Chondrocyte (in vitro differentiated cells): ENCODE data around the gene HDAC4. TPM values are rescaled to one million over a fixed set of nuclear protein-coding genes. Genes with fewer than 3 reads are reported as not detected.
A peak's percentile ranks its signal among the peaks of the same experiment; 100 is the strongest.

Experiments used
- DNase-seq: peaks from one replicate; pipeline ENCODE4 v3.0.0; 2021; ENCODE audit warnings: mixed read lengths, low spot score
- H3K27ac Mint-ChIP-seq: one replicate; pipeline ENCODE4 v1.8.0; 2021; ENCODE audit warnings: mild to moderate bottlenecking, moderate library complexity, mixed read lengths; ENCODE audit not compliant: unreplicated experiment
- H3K27me3 Mint-ChIP-seq: 2 replicates; pipeline ENCODE4 v1.8.0; 2021; ENCODE audit warnings: low read depth, mixed read lengths
- H3K36me3 Mint-ChIP-seq: 2 replicates; pipeline ENCODE4 v1.8.0; 2021; ENCODE audit warnings: low read depth, mixed read lengths
- H3K4me1 Mint-ChIP-seq: 2 replicates; pipeline ENCODE4 v1.8.0; 2021; ENCODE audit warnings: low read depth, mild to moderate bottlenecking, mixed read lengths
- H3K4me3 Mint-ChIP-seq: one replicate; pipeline ENCODE4 v1.8.0; 2021; ENCODE audit warnings: mild to moderate bottlenecking, moderate library complexity, mixed read lengths; ENCODE audit not compliant: unreplicated experiment
- H3K9me3 Mint-ChIP-seq: 2 replicates; pipeline ENCODE4 v1.8.0; 2021; ENCODE audit warnings: low read depth, mixed read lengths
- total RNA-seq: library from RNA; stranded (reverse); gene quantifications from 3 replicates; pipeline ENCODE4 v1.2.1, GENCODE V29; 2021
- TF ChIP-seq, protein P1 (sequence below): fragments of 200-600 bp; sonication (generic); IDR thresholded peaks from 2 replicates; pipeline ENCODE4 v1.5.0; 2021; ENCODE audit warnings: antibody characterized with exemption, mild to moderate bottlenecking, moderate library complexity

HDAC4 gene
- total RNA-seq, 1 donor from 2014 or later = 22.3 TPM

DNA sequence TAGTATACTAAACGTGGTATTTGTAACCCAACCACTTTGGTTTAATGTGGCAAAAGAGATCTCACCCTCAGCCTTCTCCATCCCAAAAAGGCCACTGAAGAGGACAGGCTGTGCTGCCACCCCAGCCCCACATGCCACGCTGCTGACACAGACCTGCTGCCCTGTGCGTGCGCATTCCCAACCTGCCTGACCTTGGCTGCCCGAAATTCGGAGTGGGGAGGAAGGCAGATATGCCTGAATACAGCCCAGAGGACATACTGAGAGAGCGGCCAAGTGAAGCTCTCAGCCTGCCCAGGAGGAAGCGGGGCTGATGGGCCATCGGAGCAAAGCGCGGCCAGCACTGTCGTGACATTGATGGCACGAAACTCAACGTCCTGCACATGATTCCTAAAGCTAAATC is 70.0 kb downstream of the HDAC4 start:
- H3K9me3 Mint-ChIP-seq = peaks cover 3% of the 10 kb centered on the region
- H3K4me3 Mint-ChIP-seq = no peak overlapping the region
- peaks cover 34% of the 10 kb centered on the region for H3K4me1 Mint-ChIP-seq
- no peaks in the 10 kb centered on the region for H3K36me3 Mint-ChIP-seq
- TF ChIP-seq, protein P1, sequence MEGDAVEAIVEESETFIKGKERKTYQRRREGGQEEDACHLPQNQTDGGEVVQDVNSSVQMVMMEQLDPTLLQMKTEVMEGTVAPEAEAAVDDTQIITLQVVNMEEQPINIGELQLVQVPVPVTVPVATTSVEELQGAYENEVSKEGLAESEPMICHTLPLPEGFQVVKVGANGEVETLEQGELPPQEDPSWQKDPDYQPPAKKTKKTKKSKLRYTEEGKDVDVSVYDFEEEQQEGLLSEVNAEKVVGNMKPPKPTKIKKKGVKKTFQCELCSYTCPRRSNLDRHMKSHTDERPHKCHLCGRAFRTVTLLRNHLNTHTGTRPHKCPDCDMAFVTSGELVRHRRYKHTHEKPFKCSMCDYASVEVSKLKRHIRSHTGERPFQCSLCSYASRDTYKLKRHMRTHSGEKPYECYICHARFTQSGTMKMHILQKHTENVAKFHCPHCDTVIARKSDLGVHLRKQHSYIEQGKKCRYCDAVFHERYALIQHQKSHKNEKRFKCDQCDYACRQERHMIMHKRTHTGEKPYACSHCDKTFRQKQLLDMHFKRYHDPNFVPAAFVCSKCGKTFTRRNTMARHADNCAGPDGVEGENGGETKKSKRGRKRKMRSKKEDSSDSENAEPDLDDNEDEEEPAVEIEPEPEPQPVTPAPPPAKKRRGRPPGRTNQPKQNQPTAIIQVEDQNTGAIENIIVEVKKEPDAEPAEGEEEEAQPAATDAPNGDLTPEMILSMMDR = no peak
- H3K27ac Mint-ChIP-seq = no peak overlapping the region
- H3K27me3 Mint-ChIP-seq = no peaks in the 10 kb centered on the region
- DNase-seq = no peak

DNA sequence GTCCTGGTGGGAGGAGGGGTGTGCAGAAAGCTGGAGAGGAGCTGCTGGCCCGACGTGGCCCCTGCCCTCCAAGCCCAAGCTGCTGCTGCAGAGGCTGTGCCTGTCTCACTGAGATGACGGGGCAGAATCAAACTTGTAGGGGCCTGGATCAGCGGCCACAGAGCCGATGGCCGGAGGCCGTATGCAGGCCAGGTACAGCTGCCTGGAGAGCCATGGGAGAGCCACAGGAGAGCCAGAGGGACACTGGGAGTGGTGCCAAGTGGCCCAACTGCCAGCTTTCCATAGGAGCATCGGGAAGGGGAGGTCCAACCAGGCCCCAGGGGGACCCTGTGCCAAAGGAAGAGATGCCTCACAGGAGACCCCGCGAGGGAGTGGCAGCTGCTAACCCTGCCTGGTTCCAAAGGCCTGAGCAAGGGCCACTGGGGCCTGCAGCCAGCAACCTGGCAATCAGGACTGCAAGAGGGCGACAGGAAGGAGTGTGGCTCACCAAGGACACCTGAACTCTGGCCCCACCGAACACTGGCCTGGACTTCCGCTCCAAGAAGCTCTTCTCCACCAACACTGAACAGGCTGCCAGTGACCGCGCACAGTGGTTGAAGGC is 70.7 kb downstream of the HDAC4 start:
- H3K4me3 Mint-ChIP-seq = no peak overlapping the region
- H3K36me3 Mint-ChIP-seq = no peaks in the 10 kb centered on the region
- H3K4me1 Mint-ChIP-seq = peaks cover 34% of the 10 kb centered on the region
- H3K27ac Mint-ChIP-seq = no peak overlapping the region
- H3K9me3 Mint-ChIP-seq = peaks cover 3% of the 10 kb centered on the region
- no peak for DNase-seq
- H3K27me3 Mint-ChIP-seq = no peaks in the 10 kb centered on the region
- TF ChIP-seq, protein P1 = no peak

DNA sequence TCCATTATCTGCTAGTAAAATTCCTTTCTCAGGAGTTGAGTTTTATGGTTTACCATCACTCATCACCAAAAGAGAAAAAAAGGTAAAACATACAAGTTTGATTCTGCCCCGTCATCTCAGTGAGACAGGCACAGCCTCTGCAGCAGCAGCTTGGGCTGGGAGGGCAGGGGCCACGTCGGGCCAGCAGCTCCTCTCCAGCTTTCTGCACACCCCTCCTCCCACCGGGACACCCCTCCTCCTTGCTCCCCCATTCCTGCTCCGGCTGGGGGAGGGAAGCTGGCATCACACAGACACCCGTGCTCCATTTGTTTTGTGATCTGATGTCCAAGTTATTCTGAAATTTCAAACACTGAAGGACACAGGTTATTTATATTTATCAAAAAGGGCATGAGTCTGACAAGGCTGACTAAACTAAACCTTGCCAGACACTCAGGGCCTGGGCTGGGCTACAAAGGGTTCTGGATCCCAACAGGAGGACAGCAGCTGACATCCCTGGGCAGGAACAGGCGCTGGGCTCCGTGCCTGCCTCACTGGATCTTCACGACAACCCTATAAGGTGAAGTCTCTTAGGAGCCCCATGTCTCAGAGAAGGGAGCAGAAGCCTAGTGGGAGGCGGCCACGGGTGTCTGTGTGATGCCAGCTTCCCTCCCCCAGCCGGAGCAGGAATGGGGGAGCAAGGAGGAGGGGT is 71.4 kb downstream of the HDAC4 start:
- Mint-ChIP-seq H3K36me3 (peaks cover 1% of the 10 kb centered on the region), H3K4me3 (no peak overlapping the region)
- DNase-seq = no peak

DNA sequence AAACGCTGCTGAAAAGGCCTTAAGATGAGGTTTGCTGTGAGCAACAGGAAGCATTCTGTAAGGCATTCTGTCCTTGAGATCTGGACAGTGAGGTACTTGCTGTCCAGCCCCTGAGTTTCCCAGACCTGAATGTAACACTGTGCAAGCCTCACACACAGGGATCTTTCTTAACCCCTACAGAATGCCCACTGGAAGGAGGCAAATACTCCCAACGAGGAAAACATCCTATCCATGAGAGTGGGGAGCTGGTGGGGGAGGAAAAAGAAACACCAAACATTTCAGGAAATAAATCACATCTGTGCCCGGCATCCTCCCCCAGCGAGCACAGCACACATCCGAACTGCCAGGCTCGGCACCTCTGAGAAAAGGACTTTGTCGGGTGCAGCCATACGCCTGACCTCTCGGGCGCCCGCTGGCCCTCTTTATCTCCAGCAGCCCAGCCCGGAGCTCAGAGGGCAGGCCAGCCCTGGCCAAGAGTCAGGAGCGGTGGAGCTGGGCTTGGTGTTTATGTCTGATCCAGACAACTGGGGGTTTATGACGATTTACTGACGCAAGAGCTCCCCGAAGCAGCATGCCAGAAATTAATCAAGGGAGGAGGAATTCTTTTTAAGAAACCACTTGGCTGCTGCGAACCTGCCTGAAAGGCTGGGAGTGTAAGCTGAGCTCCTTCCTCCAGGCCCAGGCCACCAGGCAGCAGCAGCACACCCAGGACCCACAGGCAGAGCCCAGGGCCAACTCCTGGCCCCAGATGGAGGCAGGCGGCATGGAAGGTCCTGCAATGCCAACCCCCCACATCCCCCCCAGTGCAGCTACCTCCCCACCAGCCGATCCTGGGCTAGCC is 72.2 kb downstream of the HDAC4 start:
- no peaks in the 10 kb centered on the region for H3K27me3 Mint-ChIP-seq
- TF ChIP-seq, protein P1 = peak; percentile 9
- H3K4me1 Mint-ChIP-seq = peaks cover 34% of the 10 kb centered on the region
- peak overlapping the region; percentile 82 for H3K27ac Mint-ChIP-seq
- peaks cover 3% of the 10 kb centered on the region for H3K9me3 Mint-ChIP-seq
- no peak for DNase-seq
- H3K36me3 Mint-ChIP-seq = peaks cover 1% of the 10 kb centered on the region
- no peak overlapping the region for H3K4me3 Mint-ChIP-seq

More for the DNA sequence above, 71.4 kb downstream of the HDAC4 start:
- H3K9me3 Mint-ChIP-seq = peaks cover 3% of the 10 kb centered on the region
- H3K4me1 Mint-ChIP-seq = peaks cover 34% of the 10 kb centered on the region
- H3K27me3 Mint-ChIP-seq = no peaks in the 10 kb centered on the region
- peak overlapping the region; percentile 82 for H3K27ac Mint-ChIP-seq
- TF ChIP-seq, protein P1 = no peak
